Mesenchymal stem cell (in vitro differentiated cells and primary cell): ENCODE measurements around the gene FEM1B.

Source experiments
- DNase-seq: peaks from one replicate; pipeline ENCODE4 v3.0.0-alpha.2; 2013
- H2AFZ ChIP-seq: one replicate; pipeline ENCODE4 v1.6.1; 2013; ENCODE audit warnings: low read depth, mild to moderate bottlenecking, control low read depth, inconsistent platforms, low read length, moderate library complexity
- H2AK5ac ChIP-seq: 2 replicates; pipeline ENCODE4 v1.6.1; 2013; ENCODE audit warnings: low read length, moderate library complexity, mild to moderate bottlenecking, inconsistent platforms; ENCODE audit not compliant: severe bottlenecking
- H2BK120ac ChIP-seq: one replicate; pipeline ENCODE4 v1.6.1; 2013; ENCODE audit warnings: low read depth, mild to moderate bottlenecking, inconsistent platforms, low read length, moderate library complexity
- H2BK12ac ChIP-seq, 2 experiments: one replicate each; pipeline ENCODE4 v1.6.1; 2013; ENCODE audit warnings: inconsistent platforms in 2 of 2, low read length in 2 of 2, mild to moderate bottlenecking in 2 of 2, moderate library complexity in 2 of 2, control low read depth in 1 of 2
- H2BK15ac ChIP-seq: one replicate; pipeline ENCODE4 v1.6.1; 2013; ENCODE audit warnings: mild to moderate bottlenecking, low read depth, inconsistent platforms; ENCODE audit not compliant: poor library complexity, severe bottlenecking
- H2BK5ac ChIP-seq: 2 replicates; pipeline ENCODE4 v1.6.1; 2013; ENCODE audit warnings: low read depth, mild to moderate bottlenecking, low read length, control low read depth, inconsistent platforms; ENCODE audit not compliant: poor library complexity, severe bottlenecking
- H3K14ac ChIP-seq, 2 experiments: one replicate each; pipeline ENCODE4 v1.6.1; 2013; ENCODE audit warnings: inconsistent platforms in 2 of 2, low read length in 2 of 2, control low read depth in 1 of 2, mild to moderate bottlenecking in 1 of 2, moderate library complexity in 1 of 2
- H3K18ac ChIP-seq, 2 experiments: one replicate each; pipeline ENCODE4 v1.6.1; 2013; ENCODE audit warnings: inconsistent platforms in 2 of 2, low read length in 2 of 2, control low read depth in 1 of 2, low read depth in 1 of 2, mild to moderate bottlenecking in 1 of 2
- H3K23ac ChIP-seq, 2 experiments: one replicate each; pipeline ENCODE4 v1.6.1; 2013; ENCODE audit warnings: inconsistent platforms in 2 of 2, low read length in 2 of 2, mild to moderate bottlenecking in 2 of 2, moderate library complexity in 2 of 2, control low read depth in 1 of 2
- H3K27ac ChIP-seq: 2 replicates; pipeline ENCODE4 v1.5.1; 2013; ENCODE audit warnings: mild to moderate bottlenecking, moderate library complexity, low read length, control low read depth, inconsistent platforms; ENCODE audit not compliant: poor library complexity, severe bottlenecking
- H3K27me3 ChIP-seq, 2 experiments: 2 replicates each; pipeline versions ENCODE4 v1.6.1 to v1.7.0; 2013; ENCODE audit warnings: low read length in 2 of 2, mild to moderate bottlenecking in 2 of 2, moderate library complexity in 2 of 2, control low read depth in 1 of 2, inconsistent platforms in 1 of 2; ENCODE audit not compliant: control insufficient read depth in 1 of 2, insufficient read depth in 1 of 2
- H3K36me3 ChIP-seq, 2 experiments: 2 replicates each; pipeline versions ENCODE4 v1.6.1 to v1.7.0; 2013; ENCODE audit warnings: low read length in 2 of 2, control low read depth in 1 of 2, inconsistent platforms in 1 of 2, low read depth in 1 of 2, mild to moderate bottlenecking in 1 of 2; ENCODE audit not compliant: insufficient read depth in 2 of 2, control insufficient read depth in 1 of 2
- H3K4ac ChIP-seq, 2 experiments: one replicate each; pipeline ENCODE4 v1.6.1; 2013; ENCODE audit warnings: inconsistent platforms in 2 of 2, low read length in 2 of 2, mild to moderate bottlenecking in 2 of 2, moderate library complexity in 2 of 2, control low read depth in 1 of 2, low read depth in 1 of 2
- H3K4me1 ChIP-seq: 2 replicates; pipeline ENCODE4 v1.6.1; 2013; ENCODE audit warnings: low read depth, low read length, control low read depth; ENCODE audit not compliant: control insufficient read depth, insufficient read depth
- H3K4me2 ChIP-seq: 2 replicates; pipeline ENCODE4 v1.6.1; 2013; ENCODE audit warnings: low read length, mild to moderate bottlenecking, inconsistent platforms; ENCODE audit not compliant: poor library complexity, severe bottlenecking
- H3K4me3 ChIP-seq, 2 experiments: 2 replicates each; pipeline versions ENCODE4 v1.5.1 to v1.7.0; 2013; ENCODE audit warnings: low read length in 2 of 2, mild to moderate bottlenecking in 2 of 2, control low read depth in 1 of 2, low read depth in 1 of 2; ENCODE audit not compliant: insufficient read depth in 1 of 2
- H3K79me1 ChIP-seq: replicated peaks from 2 replicates; pipeline ENCODE4 v1.6.1; 2013; ENCODE audit warnings: mild to moderate bottlenecking, control low read depth, low read length, inconsistent platforms; ENCODE audit not compliant: poor library complexity, severe bottlenecking
- H3K9ac ChIP-seq: 2 replicates; pipeline ENCODE4 v1.7.0; 2013; ENCODE audit warnings: mild to moderate bottlenecking, low read length, moderate library complexity
- H3K9me3 ChIP-seq: 2 replicates; pipeline ENCODE4 v1.7.0; 2013; ENCODE audit warnings: mild to moderate bottlenecking, low read length; ENCODE audit not compliant: control insufficient read depth
- H4K8ac ChIP-seq: one replicate; pipeline ENCODE4 v1.6.1; 2013; ENCODE audit warnings: inconsistent platforms, mild to moderate bottlenecking, low read length, moderate library complexity
- H4K91ac ChIP-seq: one replicate; pipeline ENCODE4 v1.6.1; 2013; ENCODE audit warnings: mild to moderate bottlenecking, low read length, inconsistent platforms
- WGBS: methylation state at CpG from one replicate; pipeline ENCODE4 v1.1.7; 2013; ENCODE audit warnings: mixed read lengths; 5-methylcytosine and 5-hydroxymethylcytosine counted together

Gene FEM1B

GRCh38 chr15:68271854-68272471 lies 5.6 kb upstream of the FEM1B start:
- Histone ChIP-seq H3K27ac (peak overlapping the region; percentile 79), H2AFZ (no peak overlapping the region), H3K79me1 (peaks cover 8% of the 10 kb centered on the region), H3K9ac (peak overlapping the region; percentile 79), H3K23ac (no peak overlapping the region), H2AK5ac (no peak overlapping the region), H2BK5ac (no peak overlapping the region), H3K18ac (peak overlapping the region in 1 of 2 experiments; percentile 46), H2BK120ac (no peak overlapping the region), H2BK12ac (peak overlapping the region; percentile 52 to 61), H3K4me1 (peaks cover 8% of the 10 kb centered on the region), H3K4ac (no peak overlapping the region), H4K8ac (peak overlapping the region; percentile 9), H3K4me3 (peak overlapping the region in 1 of 2 experiments; percentile 49), H3K14ac (no peak overlapping the region), H3K27me3 (no peaks in the 10 kb centered on the region), H4K91ac (peak overlapping the region; percentile 80), H3K36me3 (no peaks in the 10 kb centered on the region), H2BK15ac (no peak overlapping the region), H3K4me2 (peak overlapping the region; percentile 36), H3K9me3 (no peaks in the 10 kb centered on the region)
- DNase-seq: peak; percentile 80
- WGBS: 24% methylated on average over 6 of the region's 11 CpGs

GRCh38 chr15:68272721-68273271 lies 4.7 kb upstream of the FEM1B start:
- Histone ChIP-seq H3K23ac (no peak overlapping the region), H3K36me3 (no peaks in the 10 kb centered on the region), H2BK120ac (no peak overlapping the region), H3K4me3 (peak overlapping the region in 1 of 2 experiments; percentile 49), H3K4me2 (no peak overlapping the region), H3K27me3 (no peaks in the 10 kb centered on the region), H4K8ac (no peak overlapping the region), H4K91ac (no peak overlapping the region), H3K4ac (peak overlapping the region in 1 of 2 experiments; percentile 18), H3K9ac (peak overlapping the region; percentile 79), H2BK5ac (no peak overlapping the region), H2AFZ (no peak overlapping the region), H2BK15ac (no peak overlapping the region), H3K18ac (no peak overlapping the region), H3K27ac (no peak overlapping the region), H3K4me1 (peaks cover 8% of the 10 kb centered on the region), H2AK5ac (peak overlapping the region; percentile 68), H3K79me1 (peaks cover 8% of the 10 kb centered on the region), H2BK12ac (peak overlapping the region in 1 of 2 experiments; percentile 72), H3K9me3 (no peaks in the 10 kb centered on the region), H3K14ac (no peak overlapping the region)
- peak; percentile 82 for DNase-seq
- 42% methylated on average over 1 of the region's 1 CpG for WGBS

GRCh38 chr15:68274201-68274848 lies 3.2 kb upstream of the FEM1B start:
- peaks cover 8% of the 10 kb centered on the region for H3K4me1 ChIP-seq
- no peak overlapping the region for H3K18ac ChIP-seq
- peaks cover 0 to 3% of the 10 kb centered on the region in 2 experiments for H3K36me3 ChIP-seq
- H4K91ac ChIP-seq: no peak overlapping the region
- H3K4me2 ChIP-seq: no peak overlapping the region
- H3K4me3 ChIP-seq: no peak overlapping the region
- no peak overlapping the region for H2AFZ ChIP-seq
- H3K27me3 ChIP-seq: no peaks in the 10 kb centered on the region
- H2BK15ac ChIP-seq: no peak overlapping the region
- no peak overlapping the region for H2BK120ac ChIP-seq
- H3K4ac ChIP-seq: no peak overlapping the region
- no peak overlapping the region for H4K8ac ChIP-seq
- H2AK5ac ChIP-seq: no peak overlapping the region
- H3K23ac ChIP-seq: no peak overlapping the region
- no peaks in the 10 kb centered on the region for H3K9me3 ChIP-seq
- H3K79me1 ChIP-seq: peaks cover 8% of the 10 kb centered on the region
- peak overlapping the region; percentile 79 for H3K9ac ChIP-seq
- no peak overlapping the region for H2BK5ac ChIP-seq
- H3K14ac ChIP-seq: no peak overlapping the region
- 92% methylated on average over 4 of the region's 5 CpGs for WGBS
- DNase-seq: no peak
- peak overlapping the region in 1 of 2 experiments; percentile 10 for H2BK12ac ChIP-seq
- no peak overlapping the region for H3K27ac ChIP-seq

DNA sequence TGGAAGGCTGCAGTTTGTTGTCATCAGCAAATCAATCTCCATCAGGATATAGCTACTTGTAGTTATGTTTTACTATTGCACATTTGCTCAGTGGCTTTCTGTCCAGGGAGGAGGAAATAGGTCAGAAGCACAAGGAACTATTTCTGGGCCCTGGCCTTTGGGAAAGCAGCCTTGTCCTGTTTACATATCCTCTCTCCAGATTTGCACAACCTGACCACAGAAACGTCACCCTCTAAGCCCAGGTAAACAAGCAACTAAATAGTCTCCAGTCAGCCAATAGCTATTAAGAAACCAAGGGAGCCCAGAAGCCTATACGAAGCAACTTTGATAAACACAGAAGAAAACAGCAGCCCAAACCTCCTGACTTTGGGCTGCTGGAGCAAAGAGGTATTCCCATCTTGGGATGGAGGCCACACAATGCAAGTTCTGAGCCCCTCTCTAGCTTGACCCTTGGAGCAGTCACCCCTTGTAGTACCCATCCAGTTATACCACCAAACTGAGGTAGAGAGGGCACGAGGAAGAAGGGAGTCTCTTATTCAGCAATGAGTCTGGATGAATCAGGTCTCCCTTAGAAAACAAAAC lies 2.3 kb upstream of the FEM1B start:
- H3K27me3 ChIP-seq: no peaks in the 10 kb centered on the region
- H3K36me3 ChIP-seq: peaks cover 0 to 11% of the 10 kb centered on the region in 2 experiments
- 62% methylated on average over 3 of the region's 3 CpGs for WGBS
- H3K4me3 ChIP-seq: no peak overlapping the region
- no peak overlapping the region for H2AFZ ChIP-seq
- no peak overlapping the region for H2BK5ac ChIP-seq
- peak; percentile 95 for DNase-seq
- no peaks in the 10 kb centered on the region for H3K9me3 ChIP-seq
- peak overlapping the region in 1 of 2 experiments; percentile 42 for H2BK12ac ChIP-seq
- no peak overlapping the region for H4K8ac ChIP-seq
- H4K91ac ChIP-seq: no peak overlapping the region
- H3K9ac ChIP-seq: peak overlapping the region; percentile 99
- no peak overlapping the region for H3K4ac ChIP-seq
- H2AK5ac ChIP-seq: no peak overlapping the region
- H3K79me1 ChIP-seq: peaks cover 8% of the 10 kb centered on the region
- peak overlapping the region in 1 of 2 experiments; percentile 17 for H3K23ac ChIP-seq
- no peak overlapping the region for H3K14ac ChIP-seq
- H3K27ac ChIP-seq: no peak overlapping the region
- H3K4me2 ChIP-seq: no peak overlapping the region
- no peak overlapping the region for H2BK15ac ChIP-seq
- no peak overlapping the region for H3K18ac ChIP-seq
- peaks cover 8% of the 10 kb centered on the region for H3K4me1 ChIP-seq
- peak overlapping the region; percentile 78 for H2BK120ac ChIP-seq
